Sigmoid colon (tissue), 4 donors: Measurements from ENCODE around the gene HPCAL1.

Experiments
- POLR2A ChIP-seq, 2 donors: fragments of 450-650 bp; IDR thresholded peaks; one replicate each; pipeline ENCODE4 v1.6.1; 2016; ENCODE audit warnings: antibody characterized with exemption in 2 of 2, mild to moderate bottlenecking in 2 of 2, moderate library complexity in 2 of 2
- POLR2AphosphoS5 ChIP-seq, 4 donors: sonication (generic); formaldehyde crosslinking; IDR thresholded peaks; one replicate each; pipeline ENCODE4 v1.6.1; 2017; ENCODE audit warnings: antibody characterized with exemption in 4 of 4
- TF ChIP-seq, protein P1 (sequence below), 4 experiments: fragments of 450-650 bp in 3 of 4; fragments of 200-600 bp in 1 of 4; IDR thresholded peaks; one replicate each; pipeline ENCODE4 v1.5.1; 2016 to 2019; ENCODE audit warnings: antibody characterized with exemption in 4 of 4, mild to moderate bottlenecking in 3 of 4, moderate library complexity in 2 of 4

DNA sequence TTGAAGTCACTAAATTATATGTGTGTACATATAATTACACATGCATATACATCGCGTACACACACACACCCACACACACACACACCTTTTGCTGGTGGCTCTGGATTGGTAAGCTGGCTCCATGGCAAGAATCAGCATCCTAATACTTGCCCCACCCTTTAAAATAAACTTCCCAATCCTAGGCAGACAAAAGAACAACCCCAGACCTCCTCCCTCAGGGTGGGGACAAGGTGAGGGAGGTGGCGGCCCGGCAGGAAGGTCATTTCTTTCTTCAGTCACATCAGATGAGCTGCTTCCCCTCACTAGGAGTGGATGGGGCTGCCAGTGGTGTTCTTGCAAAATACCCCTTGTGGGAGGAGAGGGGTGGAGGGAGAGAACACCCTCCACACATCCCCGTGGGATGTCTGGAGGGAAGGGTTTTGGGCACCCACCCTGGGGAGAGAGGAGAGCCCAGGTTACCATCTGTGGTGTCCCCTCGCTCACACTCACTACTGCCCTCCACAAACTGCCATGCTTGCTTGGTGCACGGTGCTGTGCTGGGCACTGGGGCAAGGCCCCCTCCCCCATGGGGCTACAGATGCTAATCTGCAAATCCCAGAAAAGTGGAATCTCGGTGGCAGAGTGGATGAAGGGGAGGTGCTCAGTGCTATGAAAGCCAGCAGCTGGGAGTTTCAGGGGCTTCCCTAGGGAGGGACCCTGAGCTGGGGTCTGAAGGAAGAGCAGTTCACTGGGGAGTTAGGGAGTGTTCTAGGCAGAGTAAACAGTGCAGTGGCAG, 81.4 kb downstream of the HPCAL1 start:
- no peak for TF ChIP-seq POLR2AphosphoS5 (IDR thresholded peaks at IDR 0.05)
- TF ChIP-seq, protein P1, sequence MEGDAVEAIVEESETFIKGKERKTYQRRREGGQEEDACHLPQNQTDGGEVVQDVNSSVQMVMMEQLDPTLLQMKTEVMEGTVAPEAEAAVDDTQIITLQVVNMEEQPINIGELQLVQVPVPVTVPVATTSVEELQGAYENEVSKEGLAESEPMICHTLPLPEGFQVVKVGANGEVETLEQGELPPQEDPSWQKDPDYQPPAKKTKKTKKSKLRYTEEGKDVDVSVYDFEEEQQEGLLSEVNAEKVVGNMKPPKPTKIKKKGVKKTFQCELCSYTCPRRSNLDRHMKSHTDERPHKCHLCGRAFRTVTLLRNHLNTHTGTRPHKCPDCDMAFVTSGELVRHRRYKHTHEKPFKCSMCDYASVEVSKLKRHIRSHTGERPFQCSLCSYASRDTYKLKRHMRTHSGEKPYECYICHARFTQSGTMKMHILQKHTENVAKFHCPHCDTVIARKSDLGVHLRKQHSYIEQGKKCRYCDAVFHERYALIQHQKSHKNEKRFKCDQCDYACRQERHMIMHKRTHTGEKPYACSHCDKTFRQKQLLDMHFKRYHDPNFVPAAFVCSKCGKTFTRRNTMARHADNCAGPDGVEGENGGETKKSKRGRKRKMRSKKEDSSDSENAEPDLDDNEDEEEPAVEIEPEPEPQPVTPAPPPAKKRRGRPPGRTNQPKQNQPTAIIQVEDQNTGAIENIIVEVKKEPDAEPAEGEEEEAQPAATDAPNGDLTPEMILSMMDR (IDR thresholded peaks at IDR 0.05) = no peak
- TF ChIP-seq POLR2A (IDR thresholded peaks at IDR 0.05) = no peak
